ENCODE data around the gene MIOX.
A peak's percentile ranks its signal among the peaks of the same experiment; 100 is the strongest.

MIOX gene

GRCh38 chr22:50503475-50504145 lies 17.0 kb downstream of the MIOX start:
- DNase-seq, result no peak
- TF ChIP-seq GATA1 (IDR thresholded peaks at IDR 0.05; ENCODE audit: low read depth, low read length) (no peak), POLR2A (IDR thresholded peaks at IDR 0.05; ENCODE audit: low read length) (no peak)

GRCh38 chr22:50504369-50505211 lies 17.9 kb downstream of the MIOX start:
- TF ChIP-seq GATA1 (IDR thresholded peaks at IDR 0.05; ENCODE audit: low read depth, low read length) (no peak), POLR2A (IDR thresholded peaks at IDR 0.05; ENCODE audit: low read length) (no peak)
- DNase-seq, result no peak

GRCh38 chr22:50505276-50505775 lies 18.7 kb downstream of the MIOX start:
- DNase-seq, result no peak
- TF ChIP-seq POLR2A (IDR thresholded peaks at IDR 0.05; ENCODE audit: low read length) (no peak), GATA1 (IDR thresholded peaks at IDR 0.05; ENCODE audit: low read depth, low read length) (no peak)

DNA sequence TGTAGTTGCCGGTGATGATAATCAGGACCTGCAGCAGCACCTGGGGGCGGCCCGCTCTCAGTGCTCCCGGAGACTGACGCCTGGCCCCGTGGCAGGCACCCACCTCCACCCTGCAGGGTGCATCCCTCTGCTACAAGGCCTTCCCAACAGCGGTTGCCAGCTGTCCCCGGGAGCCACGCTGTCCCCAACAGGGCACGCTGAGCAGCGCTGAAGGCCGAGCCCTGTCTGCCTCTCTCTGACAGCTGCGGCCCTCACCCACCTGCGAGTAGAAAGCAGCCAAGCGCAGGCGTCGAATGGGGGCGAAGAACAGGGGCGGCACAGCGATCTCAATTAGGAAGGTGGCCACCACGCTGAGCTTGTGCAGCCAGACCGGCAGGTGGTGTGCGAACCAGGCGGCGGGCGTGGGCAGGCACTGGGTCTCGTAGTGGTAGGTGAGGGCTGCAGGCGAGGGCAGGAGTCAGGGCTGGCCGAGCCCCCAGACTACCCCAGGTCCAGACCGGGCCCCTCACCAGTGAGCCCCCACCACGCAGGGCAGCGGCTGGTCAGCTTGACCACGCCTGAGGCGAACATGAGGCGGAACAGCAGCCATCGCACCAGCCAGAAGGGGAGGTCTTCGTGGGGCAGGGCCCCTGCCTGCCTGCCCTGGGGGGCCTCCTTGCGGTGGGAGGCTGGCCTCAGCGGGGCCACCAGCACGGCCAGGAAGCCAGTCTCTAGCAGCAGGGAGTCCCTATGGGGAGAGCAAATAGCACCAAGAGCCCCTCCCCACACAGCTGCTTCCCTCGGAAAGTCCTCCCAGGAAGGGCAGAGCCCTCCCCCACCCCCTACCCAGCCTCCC lies 19.3 kb downstream of the MIOX start:
- TF ChIP-seq GATA1 (IDR thresholded peaks at IDR 0.05; ENCODE audit: low read depth, low read length) (no peak), POLR2A (IDR thresholded peaks at IDR 0.05; ENCODE audit: low read length) (no peak)
- DNase-seq, result no peak

- DNase-seq, result peak in 1 of 2 experiments; percentile 60
- TF ChIP-seq GATA1 (IDR thresholded peaks at IDR 0.05; ENCODE audit: low read depth, low read length), result no peak
- no peak for TF ChIP-seq POLR2A (IDR thresholded peaks at IDR 0.05; ENCODE audit: low read length)
These were observed 20.2 kb downstream of the MIOX start for GRCh38 chr22:50506611-50507420.

DNA sequence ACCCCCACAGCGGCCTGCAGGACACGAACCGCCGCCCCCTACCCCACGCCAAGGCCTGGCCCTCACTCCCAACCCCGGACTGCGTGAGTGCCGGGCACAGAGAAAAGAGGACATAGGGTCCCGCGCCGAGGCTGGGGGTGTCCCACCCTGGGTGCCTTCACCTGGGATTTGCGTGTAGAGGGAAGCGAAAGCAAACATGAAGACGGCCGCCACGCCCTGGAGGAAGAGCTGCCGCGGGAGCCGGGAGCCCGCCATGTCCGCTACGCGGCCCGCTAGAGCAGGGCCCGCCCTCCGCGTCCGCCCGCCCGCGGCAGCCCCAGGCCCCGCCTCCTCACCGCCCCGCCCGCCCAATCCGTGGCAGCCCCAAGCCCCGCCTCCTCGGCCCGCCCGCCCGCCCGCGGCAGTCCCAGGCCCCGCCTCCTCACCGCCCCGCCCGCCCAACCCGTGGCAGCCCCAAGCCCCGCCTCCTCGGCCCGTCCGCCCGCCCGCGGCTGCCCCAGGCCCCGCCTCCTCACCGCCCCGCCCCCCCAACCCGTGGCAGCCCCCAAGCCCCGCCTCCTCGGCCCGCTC lies 20.8 kb downstream of the MIOX start, which contains the start of gene LMF2:
TSS of gene LMF2 (minus strand) at position 282 of the 570 bp plus-strand sequence. CDS start at position 255, 27 bp downstream.
- TF ChIP-seq GATA1 (IDR thresholded peaks at IDR 0.05; ENCODE audit: low read depth, low read length) (no peak), POLR2A (IDR thresholded peaks at IDR 0.05; ENCODE audit: low read length) (no peak)
- peak; percentile 95 to 100 for DNase-seq

- peak; percentile 98 to 100 for DNase-seq
- TF ChIP-seq POLR2A (IDR thresholded peaks at IDR 0.05; ENCODE audit: low read length), result peak; percentile 67
- TF ChIP-seq GATA1 (IDR thresholded peaks at IDR 0.05; ENCODE audit: low read depth, low read length), result no peak
These were observed 21.6 kb downstream of the MIOX start, which contains the start of gene NCAPH2 for GRCh38 chr22:50507991-50508884. NCAPH2 (plus strand) TSS chr22:50508224; CDS start chr22:50508338, 114 bp downstream.

DNA sequence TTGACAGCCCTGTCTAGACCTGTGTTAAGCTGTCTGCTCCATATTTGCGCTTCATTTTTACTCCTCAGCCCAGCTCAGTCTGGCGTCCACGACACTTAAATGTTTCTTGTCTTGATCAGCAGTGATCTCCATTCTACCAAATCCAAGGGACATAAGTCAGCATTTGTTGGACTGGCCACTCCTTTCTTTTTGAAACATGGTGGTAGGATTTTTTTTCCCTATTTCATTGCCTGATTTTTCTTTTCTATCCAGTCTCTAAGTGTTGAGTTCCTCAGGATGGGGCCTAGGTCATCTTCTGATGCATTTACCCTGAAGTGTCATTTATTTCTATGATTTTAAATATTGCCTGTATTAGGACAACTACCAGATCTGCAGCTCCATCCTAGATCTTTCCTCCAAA lies 22.2 kb downstream of the MIOX start:
- DNase-seq, result peak in 1 of 2 experiments; percentile 58
- TF ChIP-seq GATA1 (IDR thresholded peaks at IDR 0.05; ENCODE audit: low read depth, low read length), result no peak
- TF ChIP-seq POLR2A (IDR thresholded peaks at IDR 0.05; ENCODE audit: low read length), result no peak

- TF ChIP-seq POLR2A (IDR thresholded peaks at IDR 0.05; ENCODE audit: low read length) (no peak), GATA1 (IDR thresholded peaks at IDR 0.05; ENCODE audit: low read depth, low read length) (no peak)
- DNase-seq, result no peak
These were observed 26.5 kb downstream of the MIOX start for GRCh38 chr22:50513175-50513574.

- DNase-seq, result no peak
- TF ChIP-seq GATA1 (IDR thresholded peaks at IDR 0.05; ENCODE audit: low read depth, low read length) (no peak), POLR2A (IDR thresholded peaks at IDR 0.05; ENCODE audit: low read length) (no peak)
These were observed 29.4 kb downstream of the MIOX start for GRCh38 chr22:50516068-50516467.

DNA sequence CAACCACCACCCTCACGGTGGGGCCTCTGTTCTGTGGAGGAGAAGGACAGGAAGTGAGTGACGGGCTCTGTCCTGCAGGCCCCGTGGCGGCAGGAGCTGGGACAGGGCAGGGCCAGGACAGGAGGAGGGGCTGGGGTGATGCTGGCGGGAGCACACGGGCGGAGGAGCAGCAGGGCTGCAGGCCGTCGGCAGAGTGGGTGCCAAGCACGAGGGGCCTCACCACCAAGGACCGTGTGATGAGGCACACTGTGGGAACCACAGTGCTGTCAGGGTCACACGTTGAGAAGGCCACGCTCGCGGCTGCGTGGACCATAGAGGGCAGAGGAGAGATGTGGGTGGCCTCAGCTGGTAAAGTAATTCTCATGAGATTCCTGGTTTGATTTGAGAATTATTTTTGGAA lies 30.2 kb downstream of the MIOX start:
- DNase-seq, result no peak

More for the DNA sequence above, 30.2 kb downstream of the MIOX start:
- TF ChIP-seq GATA1 (IDR thresholded peaks at IDR 0.05; ENCODE audit: low read depth, low read length) (no peak), POLR2A (IDR thresholded peaks at IDR 0.05; ENCODE audit: low read length) (no peak)

Data from erythroblast (primary cell).